Uterus (tissue), 2 donors: ENCODE results near the gene ULK4.

ENCODE experiments used
- CTCF ChIP-seq, 4 experiments: fragments of 200-600 bp in 2 of 4; fragments of 450-650 bp in 2 of 4; sonication (generic) in 2 of 4; IDR thresholded peaks; one replicate each; pipeline ENCODE4 v1.5.1; 2016 to 2019; ENCODE audit warnings: antibody characterized with exemption in 4 of 4, mild to moderate bottlenecking in 2 of 4, moderate library complexity in 1 of 4
- POLR2A ChIP-seq, 2 donors: fragments of 450-650 bp; IDR thresholded peaks; one replicate each; pipeline ENCODE4 v1.6.1; 2016; ENCODE audit warnings: antibody characterized with exemption in 2 of 2, mild to moderate bottlenecking in 1 of 2, moderate library complexity in 1 of 2

GRCh38 chr3:42007785-42008184 is 45.9 kb upstream of the ULK4 start:
- TF ChIP-seq CTCF (IDR thresholded peaks at IDR 0.05) (no peak), POLR2A (IDR thresholded peaks at IDR 0.05) (no peak)
